ENCODE data around the gene RPA3. TPM values are rescaled to one million over a fixed set of nuclear protein-coding genes. Genes with fewer than 3 reads are reported as not detected.

The RPA3 gene
- total RNA-seq, 3 donors from 2014 or later = 18.7 to 24.6 (median 22.3) TPM

DNA sequence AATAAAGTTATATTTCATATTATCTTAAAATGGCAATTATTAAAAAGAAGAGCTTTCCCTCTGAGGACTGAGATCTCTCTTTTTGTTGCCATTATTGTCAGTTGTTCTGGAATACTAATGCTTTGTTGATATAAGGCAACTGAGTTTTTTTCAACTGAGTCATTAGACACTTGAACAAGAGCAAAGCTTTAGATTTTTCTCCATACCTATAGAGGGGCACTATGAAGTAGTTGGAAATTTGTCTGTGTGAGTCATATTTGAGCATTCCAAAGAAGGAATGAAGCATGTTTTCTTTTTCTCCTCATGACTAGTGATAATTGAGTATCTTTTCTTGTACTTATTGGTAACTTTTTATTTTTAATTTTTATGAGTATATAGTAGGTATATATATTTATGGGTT is 24.5 kb downstream of the RPA3 start:
- H3K4me1 ChIP-seq = peaks cover 0 to 4% of the 10 kb centered on the region in 2 donors
- no peak for DNase-seq (ENCODE audit: low spot score in 2 of 2)
- H3K27me3 ChIP-seq = no peaks in the 10 kb centered on the region
- H3K9me3 ChIP-seq = no peaks in the 10 kb centered on the region
- intact Hi-C loops (cut with DNase I; ENCODE audit: low total_unique reads) = no loop called here
- no peak overlapping the region for H3K4me3 ChIP-seq
- no peaks in the 10 kb centered on the region for H3K36me3 ChIP-seq
- TF ChIP-seq POLR2A (IDR thresholded peaks at IDR 0.05) (no peak), POLR2AphosphoS5 (IDR thresholded peaks at IDR 0.05) (no peak)
- no peak overlapping the region for H3K27ac ChIP-seq

DNA sequence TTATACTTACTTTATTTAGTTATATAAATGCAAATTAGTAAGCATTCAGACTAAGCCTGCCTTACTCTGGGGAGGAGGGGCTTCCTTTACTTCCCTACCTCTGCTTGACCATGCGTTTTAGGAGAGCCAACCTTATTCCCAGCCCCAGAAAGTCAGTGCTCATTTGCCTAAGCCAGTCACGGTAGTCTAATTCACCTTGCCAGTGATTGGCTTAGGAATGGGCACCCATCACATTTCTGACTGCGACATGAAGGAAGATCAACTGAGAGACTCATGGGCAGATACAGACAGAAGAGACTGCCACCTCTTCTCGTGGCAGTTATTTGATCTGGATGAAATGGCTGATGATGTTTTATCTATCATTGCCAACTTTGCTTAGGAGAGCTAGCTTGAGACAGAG is 29.5 kb downstream of the RPA3 start:
- no peak for TF ChIP-seq POLR2AphosphoS5 (IDR thresholded peaks at IDR 0.05)
- TF ChIP-seq, protein P1, sequence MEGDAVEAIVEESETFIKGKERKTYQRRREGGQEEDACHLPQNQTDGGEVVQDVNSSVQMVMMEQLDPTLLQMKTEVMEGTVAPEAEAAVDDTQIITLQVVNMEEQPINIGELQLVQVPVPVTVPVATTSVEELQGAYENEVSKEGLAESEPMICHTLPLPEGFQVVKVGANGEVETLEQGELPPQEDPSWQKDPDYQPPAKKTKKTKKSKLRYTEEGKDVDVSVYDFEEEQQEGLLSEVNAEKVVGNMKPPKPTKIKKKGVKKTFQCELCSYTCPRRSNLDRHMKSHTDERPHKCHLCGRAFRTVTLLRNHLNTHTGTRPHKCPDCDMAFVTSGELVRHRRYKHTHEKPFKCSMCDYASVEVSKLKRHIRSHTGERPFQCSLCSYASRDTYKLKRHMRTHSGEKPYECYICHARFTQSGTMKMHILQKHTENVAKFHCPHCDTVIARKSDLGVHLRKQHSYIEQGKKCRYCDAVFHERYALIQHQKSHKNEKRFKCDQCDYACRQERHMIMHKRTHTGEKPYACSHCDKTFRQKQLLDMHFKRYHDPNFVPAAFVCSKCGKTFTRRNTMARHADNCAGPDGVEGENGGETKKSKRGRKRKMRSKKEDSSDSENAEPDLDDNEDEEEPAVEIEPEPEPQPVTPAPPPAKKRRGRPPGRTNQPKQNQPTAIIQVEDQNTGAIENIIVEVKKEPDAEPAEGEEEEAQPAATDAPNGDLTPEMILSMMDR (IDR thresholded peaks at IDR 0.05) = no peak
- no peak for TF ChIP-seq POLR2A (IDR thresholded peaks at IDR 0.05)
- no peak overlapping the region for H3K27ac ChIP-seq
- no peaks in the 10 kb centered on the region for H3K27me3 ChIP-seq
- intact Hi-C loops (cut with DNase I; ENCODE audit: low total_unique reads) = loop anchor here (10.0 kb wide), 1 partner anchor 56 kb away; no protein-coding TSS in a partner anchor
- no peaks in the 10 kb centered on the region for H3K4me1 ChIP-seq
- H3K36me3 ChIP-seq = no peaks in the 10 kb centered on the region
- no peak for DNase-seq (ENCODE audit: low spot score in 2 of 2)
- H3K9me3 ChIP-seq = no peaks in the 10 kb centered on the region
- H3K4me3 ChIP-seq = no peak overlapping the region

DNA sequence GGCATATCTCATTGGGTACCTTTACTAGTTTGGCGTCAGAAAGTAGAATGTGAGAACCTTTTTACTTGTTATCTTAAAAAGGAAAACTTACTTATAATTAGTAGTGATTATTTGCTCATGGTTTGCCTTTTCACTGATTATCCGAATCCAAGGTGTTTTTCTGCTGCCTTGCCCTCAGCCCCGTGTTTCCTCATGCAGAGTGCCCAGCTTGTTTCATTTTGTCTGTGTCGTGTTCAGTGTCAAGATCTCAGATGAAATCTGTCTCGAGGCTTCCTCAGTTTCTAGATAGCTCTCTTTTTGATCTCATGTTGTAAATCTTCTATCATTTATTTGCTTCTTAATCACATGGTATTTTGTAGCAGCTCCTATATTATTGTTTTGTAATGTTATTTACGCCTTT is 30.1 kb downstream of the RPA3 start:
- no peaks in the 10 kb centered on the region for H3K4me1 ChIP-seq
- intact Hi-C loops (cut with DNase I; ENCODE audit: low total_unique reads) = loop anchor here (10.0 kb wide), 1 partner anchor 56 kb away; no protein-coding TSS in a partner anchor
- H3K4me3 ChIP-seq = no peak overlapping the region
- DNase-seq (ENCODE audit: low spot score in 2 of 2) = no peak
- H3K27ac ChIP-seq = no peak overlapping the region
- no peaks in the 10 kb centered on the region for H3K9me3 ChIP-seq
- H3K36me3 ChIP-seq = no peaks in the 10 kb centered on the region
- H3K27me3 ChIP-seq = no peaks in the 10 kb centered on the region
- TF ChIP-seq POLR2A (IDR thresholded peaks at IDR 0.05) (no peak), POLR2AphosphoS5 (IDR thresholded peaks at IDR 0.05) (no peak)
- TF ChIP-seq, protein P1 (IDR thresholded peaks at IDR 0.05) = no peak

DNA sequence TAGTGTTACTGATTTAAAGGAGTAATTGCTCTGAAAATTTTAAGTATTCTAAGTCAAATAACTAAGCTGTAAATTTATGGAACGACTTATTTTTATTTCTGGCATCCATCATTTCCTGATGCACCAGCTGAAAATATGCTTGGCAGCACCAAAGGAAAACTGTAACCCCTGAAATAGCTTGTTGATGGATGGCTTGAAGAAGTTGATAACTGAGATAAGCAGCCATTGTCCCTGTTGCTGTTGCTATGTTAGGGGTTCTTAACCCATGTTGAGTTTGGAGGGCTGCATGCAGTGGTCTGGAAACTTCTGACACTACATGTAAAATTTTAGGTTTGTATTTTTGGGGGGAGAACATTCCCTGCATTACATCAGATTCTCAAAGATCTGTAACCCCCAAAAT is 30.6 kb downstream of the RPA3 start:
- Histone ChIP-seq H3K4me3 (no peak overlapping the region), H3K27ac (no peak overlapping the region), H3K36me3 (no peaks in the 10 kb centered on the region), H3K27me3 (no peaks in the 10 kb centered on the region), H3K9me3 (no peaks in the 10 kb centered on the region), H3K4me1 (no peaks in the 10 kb centered on the region)
- intact Hi-C loops (cut with DNase I; ENCODE audit: low total_unique reads) = loop anchor here (10.0 kb wide), 1 partner anchor 57 kb away; no protein-coding TSS in a partner anchor
- TF ChIP-seq, protein P1 (IDR thresholded peaks at IDR 0.05) = no peak
- TF ChIP-seq POLR2A (IDR thresholded peaks at IDR 0.05) (no peak), POLR2AphosphoS5 (IDR thresholded peaks at IDR 0.05) (no peak)
- no peak for DNase-seq (ENCODE audit: low spot score in 2 of 2)

DNA sequence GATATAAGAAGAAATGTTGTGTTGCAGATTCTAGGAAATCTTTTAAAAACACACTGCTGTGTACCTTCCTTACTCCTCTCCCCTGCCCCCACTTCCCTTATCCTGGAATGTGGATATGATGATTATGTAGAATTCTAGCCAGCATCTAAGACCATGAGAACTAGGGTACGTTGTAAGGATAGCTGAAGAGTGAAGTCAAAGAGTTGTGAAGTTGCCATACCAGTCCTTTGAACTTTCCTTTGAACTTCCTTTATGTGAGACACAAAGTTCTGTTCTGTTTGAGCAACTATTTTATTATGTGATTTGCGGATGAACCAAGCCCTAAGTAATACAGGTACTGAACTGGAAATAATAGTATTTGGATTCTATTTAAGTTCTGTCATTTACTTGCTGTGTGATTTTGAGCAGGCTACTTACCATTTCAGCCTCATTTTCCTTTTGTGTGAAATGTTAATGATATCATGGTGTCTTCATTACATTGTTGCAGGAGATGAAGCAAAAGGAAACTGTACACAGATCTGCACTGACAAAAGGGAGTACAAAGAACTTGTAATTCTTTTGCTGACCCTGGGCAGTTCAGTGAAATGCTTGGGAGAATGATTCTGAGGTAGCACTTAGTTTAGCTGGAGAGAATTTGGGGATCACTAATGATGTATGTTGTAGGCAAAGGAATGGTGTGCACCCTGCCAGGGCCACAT is 31.4 kb downstream of the RPA3 start:
- intact Hi-C loops (cut with DNase I; ENCODE audit: low total_unique reads) = loop anchor here (10.0 kb wide), 1 partner anchor 58 kb away; no protein-coding TSS in a partner anchor
- DNase-seq (ENCODE audit: low spot score in 2 of 2) = no peak
- H3K36me3 ChIP-seq = no peaks in the 10 kb centered on the region
- H3K9me3 ChIP-seq = no peaks in the 10 kb centered on the region
- no peaks in the 10 kb centered on the region for H3K4me1 ChIP-seq
- no peak overlapping the region for H3K27ac ChIP-seq
- TF ChIP-seq POLR2AphosphoS5 (IDR thresholded peaks at IDR 0.05) (no peak), POLR2A (IDR thresholded peaks at IDR 0.05) (no peak)
- TF ChIP-seq, protein P1 (IDR thresholded peaks at IDR 0.05) = no peak
- H3K27me3 ChIP-seq = no peaks in the 10 kb centered on the region
- no peak overlapping the region for H3K4me3 ChIP-seq
